HG02884 (cell line): Measurements from ENCODE around the gene ARMH4.

Source experiments
- ATAC-seq: cut with Tn5 transposase; IDR thresholded peaks from one replicate; pipeline ENCODE4 v1.9.1; 2021; ENCODE audit warnings: mild to moderate bottlenecking, moderate library complexity; ENCODE audit not compliant: unreplicated experiment

Gene ARMH4

GRCh38 chr14:57970594-57970993, 181.4 kb downstream of the ARMH4 start:
- no peak for ATAC-seq

GRCh38 chr14:57970175-57970574, 181.8 kb downstream of the ARMH4 start:
- no peak for ATAC-seq

- ATAC-seq: no peak
Measured at GRCh38 chr14:57963071-57963470, 188.9 kb downstream of the ARMH4 start.

- no peak for ATAC-seq
Measured at GRCh38 chr14:57962325-57963035, 189.5 kb downstream of the ARMH4 start.

- ATAC-seq: no peak
Measured at GRCh38 chr14:57961786-57962060, 190.3 kb downstream of the ARMH4 start.

- ATAC-seq: no peak
Measured at GRCh38 chr14:57960946-57961785, 190.8 kb downstream of the ARMH4 start.

GRCh38 chr14:57957441-57957840, 194.6 kb downstream of the ARMH4 start:
- ATAC-seq: no peak
